Measurements from ENCODE around the gene GALNTL6.
A peak's percentile ranks its signal among the peaks of the same experiment; 100 is the strongest.

GALNTL6 gene

GRCh38 chr4:172127168-172127567 is 314.0 kb downstream of the GALNTL6 start:
- DNase-seq, result no peak

GRCh38 chr4:172129593-172129992 is 316.4 kb downstream of the GALNTL6 start:
- no peak for DNase-seq

- DNase-seq, result no peak
These were observed 321.3 kb downstream of the GALNTL6 start for GRCh38 chr4:172134521-172134920.

- no peak for DNase-seq
These were observed 327.8 kb downstream of the GALNTL6 start for GRCh38 chr4:172141025-172141424.

- peak; percentile 2 for DNase-seq
These were observed 329.1 kb downstream of the GALNTL6 start for GRCh38 chr4:172142281-172142741.

GRCh38 chr4:172143605-172144314 is 330.6 kb downstream of the GALNTL6 start:
- DNase-seq, result no peak

- DNase-seq, result peak; percentile 26
These were observed 334.5 kb downstream of the GALNTL6 start for GRCh38 chr4:172147687-172148086.

GRCh38 chr4:172149329-172149728 is 336.1 kb downstream of the GALNTL6 start:
- DNase-seq, result no peak

GRCh38 chr4:172152284-172152683 is 339.1 kb downstream of the GALNTL6 start:
- no peak for DNase-seq

GRCh38 chr4:172153719-172154118 is 340.5 kb downstream of the GALNTL6 start:
- peak; percentile 33 for DNase-seq

- no peak for DNase-seq
These were observed 342.7 kb downstream of the GALNTL6 start for GRCh38 chr4:172155838-172156345.

- DNase-seq, result no peak
These were observed 344.7 kb downstream of the GALNTL6 start for GRCh38 chr4:172157946-172158345.

- no peak for DNase-seq
These were observed 350.0 kb downstream of the GALNTL6 start for GRCh38 chr4:172163215-172163614.

GRCh38 chr4:172168888-172169287 is 355.7 kb downstream of the GALNTL6 start:
- no peak for DNase-seq

- DNase-seq, result no peak
These were observed 356.7 kb downstream of the GALNTL6 start for GRCh38 chr4:172169871-172170270.

GRCh38 chr4:172173206-172173605 is 360.0 kb downstream of the GALNTL6 start:
- no peak for DNase-seq

- no peak for DNase-seq
These were observed 364.2 kb downstream of the GALNTL6 start for GRCh38 chr4:172177382-172177781.

GRCh38 chr4:172188248-172188988 is 375.2 kb downstream of the GALNTL6 start:
- no peak for DNase-seq

- peak; percentile 51 for DNase-seq
These were observed 389.4 kb downstream of the GALNTL6 start for GRCh38 chr4:172202480-172203076.

- DNase-seq, result no peak
These were observed 394.1 kb downstream of the GALNTL6 start for GRCh38 chr4:172207258-172207657.

- no peak for DNase-seq
These were observed 394.7 kb downstream of the GALNTL6 start for GRCh38 chr4:172207886-172208285.

GRCh38 chr4:172220679-172221078 is 407.5 kb downstream of the GALNTL6 start:
- no peak for DNase-seq

- no peak for DNase-seq
These were observed 412.3 kb downstream of the GALNTL6 start for GRCh38 chr4:172225457-172225856.

- no peak for DNase-seq
These were observed 419.8 kb downstream of the GALNTL6 start for GRCh38 chr4:172232966-172233365.
